Measurements from ENCODE around the gene NGFR.

DNA sequence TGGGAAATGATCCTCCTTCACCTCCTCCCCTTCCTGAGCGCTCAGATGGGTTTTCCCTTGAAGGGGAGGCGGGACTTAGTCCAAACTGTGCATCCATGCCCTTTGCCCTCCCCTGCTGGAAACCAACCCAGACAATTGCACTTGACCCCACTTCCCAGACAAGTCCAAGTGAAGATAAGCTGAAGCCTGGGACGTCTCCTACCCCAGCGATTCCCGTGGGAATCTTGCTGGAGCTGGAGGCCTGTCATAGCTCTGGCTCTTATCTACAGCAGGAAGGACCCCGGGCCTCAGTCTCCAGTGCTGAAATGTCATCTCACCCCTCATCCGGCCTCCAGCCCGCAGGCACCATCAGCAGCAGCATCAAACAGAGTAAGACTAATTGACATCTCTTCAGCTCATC is 6.5 kb upstream of the NGFR start:
- TF ChIP-seq, protein P1, sequence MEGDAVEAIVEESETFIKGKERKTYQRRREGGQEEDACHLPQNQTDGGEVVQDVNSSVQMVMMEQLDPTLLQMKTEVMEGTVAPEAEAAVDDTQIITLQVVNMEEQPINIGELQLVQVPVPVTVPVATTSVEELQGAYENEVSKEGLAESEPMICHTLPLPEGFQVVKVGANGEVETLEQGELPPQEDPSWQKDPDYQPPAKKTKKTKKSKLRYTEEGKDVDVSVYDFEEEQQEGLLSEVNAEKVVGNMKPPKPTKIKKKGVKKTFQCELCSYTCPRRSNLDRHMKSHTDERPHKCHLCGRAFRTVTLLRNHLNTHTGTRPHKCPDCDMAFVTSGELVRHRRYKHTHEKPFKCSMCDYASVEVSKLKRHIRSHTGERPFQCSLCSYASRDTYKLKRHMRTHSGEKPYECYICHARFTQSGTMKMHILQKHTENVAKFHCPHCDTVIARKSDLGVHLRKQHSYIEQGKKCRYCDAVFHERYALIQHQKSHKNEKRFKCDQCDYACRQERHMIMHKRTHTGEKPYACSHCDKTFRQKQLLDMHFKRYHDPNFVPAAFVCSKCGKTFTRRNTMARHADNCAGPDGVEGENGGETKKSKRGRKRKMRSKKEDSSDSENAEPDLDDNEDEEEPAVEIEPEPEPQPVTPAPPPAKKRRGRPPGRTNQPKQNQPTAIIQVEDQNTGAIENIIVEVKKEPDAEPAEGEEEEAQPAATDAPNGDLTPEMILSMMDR (IDR thresholded peaks at IDR 0.05): no peak
- TF ChIP-seq EP300 (IDR thresholded peaks at IDR 0.05; ENCODE audit: low read depth) (no peak), POLR2A (IDR thresholded peaks at IDR 0.05) (no peak)

Data from transverse colon (tissue), 3 donors.